GDM1 (cell line): ENCODE measurements around the gene TCAIM.

Experiments used
- DNase-seq: peaks from one replicate; lab custom pipeline; 2025; lab: John Stamatoyannopoulos, UW

Gene TCAIM

GRCh38 chr3:44445786-44446185 lies 107.2 kb downstream of the TCAIM start:
- no peak for DNase-seq

DNA sequence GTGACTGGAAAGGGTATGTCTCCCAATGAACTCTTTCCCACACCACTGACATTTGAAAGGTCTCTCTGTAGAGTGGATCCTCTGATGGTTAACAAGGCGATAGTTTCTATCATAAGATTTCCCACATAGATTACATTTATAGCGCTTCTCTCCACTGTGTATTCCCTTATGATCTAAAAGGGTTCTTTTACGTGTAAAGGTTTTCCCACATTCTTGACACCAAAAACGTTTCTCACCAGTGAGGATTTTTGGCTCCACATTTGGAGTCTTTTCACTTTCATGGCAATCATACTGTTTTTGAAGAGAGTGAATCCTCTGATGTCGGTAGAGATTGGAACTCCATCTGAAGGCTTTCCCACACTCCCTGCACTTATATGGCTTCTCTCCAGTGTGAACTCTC lies 108.4 kb downstream of the TCAIM start:
- no peak for DNase-seq

DNA sequence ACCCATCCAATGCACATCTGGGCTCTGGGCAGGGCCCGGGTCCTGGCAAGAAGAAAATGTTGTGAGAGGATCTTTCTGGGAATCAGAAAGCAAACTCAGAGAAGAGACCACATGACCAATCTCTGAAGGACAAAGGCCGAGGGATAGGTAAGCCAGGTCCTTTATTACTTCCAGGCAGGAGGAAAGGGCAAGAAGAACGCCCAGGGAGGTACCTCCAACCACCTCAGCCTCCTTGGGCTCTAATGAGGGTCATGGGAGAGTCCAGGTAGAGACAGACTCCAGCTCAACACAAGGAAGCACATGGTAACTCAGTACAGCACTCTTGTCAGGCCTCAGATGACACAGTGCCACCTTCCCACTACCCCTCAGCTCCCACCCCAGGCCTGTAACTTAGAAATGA lies 112.9 kb downstream of the TCAIM start:
- DNase-seq = no peak

DNA sequence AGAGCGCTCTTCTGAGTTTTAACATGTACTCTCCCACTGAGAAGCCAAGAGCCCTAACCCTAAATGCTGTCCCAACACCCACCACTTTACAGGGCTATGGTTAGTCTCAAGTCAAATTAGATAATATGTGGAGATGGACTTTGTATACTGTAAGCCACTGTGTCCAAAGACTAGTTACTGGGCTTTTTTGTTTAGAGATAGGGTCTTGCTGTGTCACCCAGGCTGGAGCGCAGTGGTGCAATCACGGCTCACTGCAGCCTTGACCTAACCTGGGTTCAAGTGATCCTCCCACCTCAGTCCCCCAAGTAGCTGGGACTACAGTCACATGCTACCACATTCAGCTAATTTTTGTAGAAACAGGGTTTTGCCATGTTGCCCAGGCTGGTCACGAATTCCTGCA lies 115.7 kb downstream of the TCAIM start:
- no peak for DNase-seq

DNA sequence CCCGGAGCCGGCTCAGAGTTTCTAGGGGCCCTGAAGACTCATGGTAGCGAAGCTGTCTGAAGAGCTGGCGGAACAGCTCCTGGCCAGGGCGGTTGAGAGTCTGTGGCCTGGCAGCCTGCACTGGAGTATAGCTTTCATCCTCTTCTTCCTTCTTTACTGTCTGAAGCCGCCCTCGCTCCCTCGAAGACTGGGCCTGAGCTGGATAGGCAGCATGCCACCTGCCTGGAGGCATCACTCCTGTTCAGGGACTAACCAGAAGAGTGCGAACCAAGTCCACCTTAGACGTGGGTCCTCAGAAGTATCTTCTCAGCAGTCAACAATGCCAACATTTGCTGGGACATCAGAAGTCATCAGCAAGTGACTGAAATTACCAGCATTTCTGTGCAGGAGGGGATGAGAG lies 116.8 kb downstream of the TCAIM start:
- no peak for DNase-seq
